GM12872 (cell line): ENCODE results near the gene RMND5B.

Experiments used
- TF ChIP-seq, protein P1 (sequence below): IDR thresholded peaks from 3 replicates; pipeline ENCODE4 v1.5.1; 2011; ENCODE audit warnings: low read depth, mild to moderate bottlenecking, low read length, moderate library complexity; ENCODE audit not compliant: insufficient read depth

The RMND5B gene

DNA sequence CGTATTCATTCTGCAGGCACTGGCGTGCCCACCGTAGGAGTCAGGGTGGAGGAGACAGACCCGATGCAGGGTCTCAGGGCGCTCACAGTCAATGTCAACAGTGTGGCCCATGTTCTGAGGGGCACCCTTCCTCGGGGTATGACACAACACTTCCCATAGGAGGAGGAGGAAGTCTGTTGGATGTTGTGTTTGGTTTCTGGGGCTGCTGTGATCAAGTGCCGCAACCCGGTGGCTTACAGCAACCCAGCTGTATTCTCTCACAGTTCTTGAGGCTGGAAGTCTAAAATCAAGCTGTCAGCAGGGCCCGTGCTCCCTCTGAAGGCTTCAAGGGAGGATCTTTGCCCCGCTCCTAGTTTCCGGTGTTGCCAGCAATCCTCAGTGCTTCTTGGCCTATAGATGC lies 67.9 kb downstream of the RMND5B start:
- TF ChIP-seq, protein P1, sequence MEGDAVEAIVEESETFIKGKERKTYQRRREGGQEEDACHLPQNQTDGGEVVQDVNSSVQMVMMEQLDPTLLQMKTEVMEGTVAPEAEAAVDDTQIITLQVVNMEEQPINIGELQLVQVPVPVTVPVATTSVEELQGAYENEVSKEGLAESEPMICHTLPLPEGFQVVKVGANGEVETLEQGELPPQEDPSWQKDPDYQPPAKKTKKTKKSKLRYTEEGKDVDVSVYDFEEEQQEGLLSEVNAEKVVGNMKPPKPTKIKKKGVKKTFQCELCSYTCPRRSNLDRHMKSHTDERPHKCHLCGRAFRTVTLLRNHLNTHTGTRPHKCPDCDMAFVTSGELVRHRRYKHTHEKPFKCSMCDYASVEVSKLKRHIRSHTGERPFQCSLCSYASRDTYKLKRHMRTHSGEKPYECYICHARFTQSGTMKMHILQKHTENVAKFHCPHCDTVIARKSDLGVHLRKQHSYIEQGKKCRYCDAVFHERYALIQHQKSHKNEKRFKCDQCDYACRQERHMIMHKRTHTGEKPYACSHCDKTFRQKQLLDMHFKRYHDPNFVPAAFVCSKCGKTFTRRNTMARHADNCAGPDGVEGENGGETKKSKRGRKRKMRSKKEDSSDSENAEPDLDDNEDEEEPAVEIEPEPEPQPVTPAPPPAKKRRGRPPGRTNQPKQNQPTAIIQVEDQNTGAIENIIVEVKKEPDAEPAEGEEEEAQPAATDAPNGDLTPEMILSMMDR, result no peak

DNA sequence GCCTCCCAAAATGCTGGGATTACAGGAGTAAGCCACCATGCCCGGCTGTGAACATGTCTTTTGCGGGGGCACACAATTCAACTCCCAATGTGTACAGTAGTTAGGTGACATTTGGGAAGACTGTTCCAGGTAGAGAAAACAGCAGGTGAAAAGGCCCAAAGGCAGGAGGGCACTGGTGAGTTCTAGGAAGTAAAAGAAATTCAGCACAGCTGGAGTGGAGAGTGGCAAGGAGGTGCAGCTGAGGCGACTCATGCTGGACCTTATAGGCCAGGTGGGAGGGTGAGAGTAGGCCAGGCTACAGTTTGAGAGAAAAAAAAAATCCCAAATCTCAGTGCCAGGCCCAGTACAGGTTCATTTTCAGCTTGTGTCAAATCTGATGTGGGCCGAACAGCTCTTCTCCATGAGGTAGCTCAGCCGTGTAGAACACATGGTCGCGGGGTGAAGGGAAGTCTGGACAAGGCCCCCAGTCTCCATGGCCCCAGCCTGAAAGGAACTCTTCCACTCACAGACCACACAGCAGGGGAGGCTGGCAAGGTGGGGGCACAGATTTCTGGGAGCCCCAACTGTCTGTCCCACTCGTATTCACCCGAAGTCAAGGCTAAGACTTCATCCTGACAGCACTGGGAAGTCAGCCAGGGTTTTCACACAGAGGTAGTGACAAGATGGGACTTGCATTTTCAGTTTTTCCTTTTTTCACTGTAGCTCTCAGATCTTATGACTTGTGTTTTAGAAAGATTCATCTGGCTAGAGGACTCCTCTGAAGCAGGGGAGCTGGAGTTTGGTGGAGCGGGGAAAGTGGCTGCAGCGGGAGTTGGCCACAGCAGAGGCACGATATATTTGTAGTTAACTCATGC lies 69.0 kb downstream of the RMND5B start:
- TF ChIP-seq, protein P1, result no peak
